Right lobe of liver (tissue), 6 donors: Measurements from ENCODE around the gene RSPO1. TPM values are rescaled to one million over a fixed set of nuclear protein-coding genes. Genes with fewer than 3 reads are reported as not detected.

Experiments used
- ATAC-seq, 4 donors: fragments of 200-7000 bp; cut with Tn5 transposase; one replicate each; pipeline ENCODE4 v1.9.1; 2020; ENCODE audit warnings: mild to moderate bottlenecking in 4 of 4, moderate library complexity in 4 of 4
- DNase-seq, 3 donors: peaks; one replicate each; pipeline ENCODE4 v3.0.0-alpha.2; 2020
- H3K27ac ChIP-seq, 3 donors: fragments of 200-600 bp; one replicate each; pipeline ENCODE4 v1.8.0; 2022
- H3K27me3 ChIP-seq, 2 donors: fragments of 200-600 bp; one replicate each; pipeline ENCODE4 v1.8.0; 2022
- H3K36me3 ChIP-seq, 4 donors: fragments of 200-600 bp; sonication (generic) in 1 of 4; one replicate each; pipeline versions ENCODE4 v1.5.1 to v1.8.0; 2017 to 2022; ENCODE audit warnings: control low read depth in 1 of 4
- H3K4me1 ChIP-seq, 4 donors: fragments of 200-600 bp; sonication (generic) in 1 of 4; one replicate each; pipeline versions ENCODE4 v1.5.1 to v1.8.0; 2017 to 2022; ENCODE audit warnings: control low read depth in 1 of 4
- H3K4me3 ChIP-seq, 3 donors: fragments of 200-600 bp; one replicate each; pipeline ENCODE4 v1.8.0; 2022
- H3K9me3 ChIP-seq, 4 donors: fragments of 200-600 bp; sonication (generic) in 1 of 4; one replicate each; pipeline versions ENCODE4 v1.5.1 to v1.8.0; 2017 to 2022; ENCODE audit warnings: control low read depth in 1 of 4
- POLR2A ChIP-seq: fragments of 450-650 bp; IDR thresholded peaks from one replicate; pipeline ENCODE4 v1.6.1; 2017; ENCODE audit warnings: antibody characterized with exemption, mild to moderate bottlenecking
- WGBS: methylation state at CpG from one replicate; pipeline ENCODE4 v1.1.6; 2018; ENCODE audit warnings: low coverage, low lambda C conversion rate; ENCODE audit not compliant: insufficient coverage; ENCODE audit errors: missing lambda C conversion rate; 5-methylcytosine and 5-hydroxymethylcytosine counted together
- intact Hi-C, 2 donors: fragments of 100-400 bp; cut with DNase I; formaldehyde crosslinking; loops; one replicate each; pipeline versions ENCODE4 v1.11.2 to v1.14.1; 2022
- total RNA-seq, 6 experiments: library from RNA; depleted of rRNA in 2 of 6; stranded (reverse); fragments of >200 nt in 2 of 6; fragmentation: NEBNext Ultra II Directional in 3 of 6; extraction: Animal tissue kit (Norgen Biotek cat#: 25700) in 3 of 6; gene quantifications; one replicate each; pipeline versions ENCODE4 v1.1.0 to v1.2.4, GENCODE V29; 2016 to 2023
- TF ChIP-seq, protein P1 (sequence below), 4 donors: fragments of 200-600 bp in 3 of 4; fragments of 450-650 bp in 1 of 4; IDR thresholded peaks; one replicate each; pipeline versions ENCODE4 v1.5.1 to v1.8.0; 2016 to 2022; ENCODE audit warnings: antibody characterized with exemption in 4 of 4, mild to moderate bottlenecking in 2 of 4
- donor health status: DM: no; HTN: yes; CAD: no.
- donor health status: DM: no; HTN: no; CAD: no.
- donor health status: DM: no; HTN: no; CAD: no.
- donor health status: DM: no; HTN: yes; CAD: no.
- donor health status: DM: no; HTN: yes; CAD: no.

The RSPO1 gene
- total RNA-seq, 6 experiments from 2014 or later: not detected

GRCh38 chr1:37633938-37634243 is 801 bp downstream of the RSPO1 start:
- Histone ChIP-seq H3K4me3 (no peak overlapping the region), H3K9me3 (no peaks in the 10 kb centered on the region), H3K36me3 (no peaks in the 10 kb centered on the region), H3K27me3 (peaks cover 0 to 22% of the 10 kb centered on the region in 2 donors), H3K4me1 (peaks cover 0 to 4% (median 0%) of the 10 kb centered on the region in 4 donors), H3K27ac (no peak overlapping the region)
- intact Hi-C loops: no loop called here
- TF ChIP-seq, protein P1, sequence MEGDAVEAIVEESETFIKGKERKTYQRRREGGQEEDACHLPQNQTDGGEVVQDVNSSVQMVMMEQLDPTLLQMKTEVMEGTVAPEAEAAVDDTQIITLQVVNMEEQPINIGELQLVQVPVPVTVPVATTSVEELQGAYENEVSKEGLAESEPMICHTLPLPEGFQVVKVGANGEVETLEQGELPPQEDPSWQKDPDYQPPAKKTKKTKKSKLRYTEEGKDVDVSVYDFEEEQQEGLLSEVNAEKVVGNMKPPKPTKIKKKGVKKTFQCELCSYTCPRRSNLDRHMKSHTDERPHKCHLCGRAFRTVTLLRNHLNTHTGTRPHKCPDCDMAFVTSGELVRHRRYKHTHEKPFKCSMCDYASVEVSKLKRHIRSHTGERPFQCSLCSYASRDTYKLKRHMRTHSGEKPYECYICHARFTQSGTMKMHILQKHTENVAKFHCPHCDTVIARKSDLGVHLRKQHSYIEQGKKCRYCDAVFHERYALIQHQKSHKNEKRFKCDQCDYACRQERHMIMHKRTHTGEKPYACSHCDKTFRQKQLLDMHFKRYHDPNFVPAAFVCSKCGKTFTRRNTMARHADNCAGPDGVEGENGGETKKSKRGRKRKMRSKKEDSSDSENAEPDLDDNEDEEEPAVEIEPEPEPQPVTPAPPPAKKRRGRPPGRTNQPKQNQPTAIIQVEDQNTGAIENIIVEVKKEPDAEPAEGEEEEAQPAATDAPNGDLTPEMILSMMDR (IDR thresholded peaks at IDR 0.05): no peak
- no peak for TF ChIP-seq POLR2A
- ATAC-seq (no peak), DNase-seq (no peak)
- WGBS: 0% methylated on average over 1 of the region's 20 CpGs

GRCh38 chr1:37633040-37633937 is 1.4 kb downstream of the RSPO1 start:
- 10% methylated on average over 15 of the region's 31 CpGs for WGBS
- Histone ChIP-seq H3K27ac (no peak overlapping the region), H3K9me3 (no peaks in the 10 kb centered on the region), H3K36me3 (no peaks in the 10 kb centered on the region), H3K4me1 (peaks cover 0 to 4% (median 0%) of the 10 kb centered on the region in 4 donors), H3K27me3 (peaks cover 0 to 22% of the 10 kb centered on the region in 2 donors), H3K4me3 (no peak overlapping the region)
- ATAC-seq (no peak), DNase-seq (no peak)
- intact Hi-C loops: no loop called here
- TF ChIP-seq POLR2A: no peak
- TF ChIP-seq, protein P1 (IDR thresholded peaks at IDR 0.05): no peak

- Histone ChIP-seq H3K4me3 (no peak overlapping the region), H3K4me1 (peaks cover 0 to 4% (median 0%) of the 10 kb centered on the region in 4 donors), H3K27me3 (peaks cover 0 to 22% of the 10 kb centered on the region in 2 donors), H3K9me3 (no peaks in the 10 kb centered on the region), H3K27ac (no peak overlapping the region), H3K36me3 (no peaks in the 10 kb centered on the region)
- WGBS: 0% methylated on average over 1 of the region's 5 CpGs
- DNase-seq (no peak), ATAC-seq (no peak)
- TF ChIP-seq POLR2A: no peak
- TF ChIP-seq, protein P1 (IDR thresholded peaks at IDR 0.05): no peak
- intact Hi-C loops: no loop called here
Observed at GRCh38 chr1:37631036-37631435, 3.7 kb downstream of the RSPO1 start.

DNA sequence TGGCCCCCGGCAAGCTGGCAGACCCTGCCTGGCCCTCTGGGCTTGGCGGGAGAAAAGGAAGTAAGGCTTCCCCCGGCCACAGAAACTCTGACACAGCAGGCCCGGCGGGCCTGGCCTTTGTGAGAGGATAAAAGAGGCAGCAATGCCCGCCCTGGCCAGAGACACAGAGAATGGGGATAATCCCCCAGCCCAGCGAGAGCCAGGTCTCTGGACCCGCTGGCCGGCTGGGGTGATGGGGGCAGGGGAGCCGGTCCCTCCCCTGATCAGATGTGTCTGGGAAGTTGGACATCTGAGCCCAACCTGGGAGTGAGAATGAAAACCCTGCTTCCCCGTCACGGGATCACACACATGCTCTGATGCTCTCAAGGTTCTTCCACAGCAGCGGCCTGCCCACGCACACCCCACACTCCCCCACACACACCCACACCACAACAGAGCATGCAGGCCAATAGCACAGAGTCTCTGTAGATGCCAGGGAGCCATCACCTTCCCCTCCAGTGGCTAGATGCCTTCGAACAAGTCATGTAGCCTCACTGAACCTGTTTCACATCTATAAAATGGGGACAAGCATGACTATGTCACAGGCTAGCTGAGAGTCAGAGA is 4.2 kb downstream of the RSPO1 start:
- Histone ChIP-seq H3K27ac (no peak overlapping the region), H3K27me3 (peaks cover 0 to 22% of the 10 kb centered on the region in 2 donors), H3K36me3 (no peaks in the 10 kb centered on the region), H3K4me3 (no peak overlapping the region), H3K9me3 (no peaks in the 10 kb centered on the region), H3K4me1 (peaks cover 0 to 4% (median 0%) of the 10 kb centered on the region in 4 donors)
- TF ChIP-seq, protein P1 (IDR thresholded peaks at IDR 0.05): no peak
- no peak for TF ChIP-seq POLR2A
- ATAC-seq: no peak
- intact Hi-C loops: no loop called here
- WGBS: 28% methylated on average over 3 of the region's 15 CpGs
- DNase-seq: no peak
